ENCODE measurements around the gene TMEM54.

The TMEM54 gene

DNA sequence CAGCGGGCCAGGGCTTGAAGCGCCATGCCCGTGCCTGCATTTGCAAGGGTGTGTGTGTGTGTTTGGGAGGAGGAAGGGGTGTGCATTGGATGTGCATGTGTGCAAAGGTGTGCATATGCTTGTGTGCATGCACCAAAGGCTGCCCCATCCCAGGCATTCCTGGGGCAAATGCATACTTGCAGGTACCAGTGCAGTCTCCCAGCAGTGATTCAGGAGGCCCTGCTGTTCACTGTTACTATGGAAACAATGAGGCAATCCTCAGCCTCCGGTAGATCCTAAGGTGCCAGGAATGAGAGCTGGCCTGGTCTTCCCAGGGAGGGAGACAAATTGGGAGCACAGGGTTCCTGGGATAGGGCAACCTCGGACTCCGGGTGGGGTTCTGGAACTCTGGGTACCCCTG is 23.0 kb downstream of the TMEM54 start:
- no peak for DNase-seq (ENCODE audit: low read depth in 1 of 2, low spot score in 1 of 2)
- TF ChIP-seq SPI1 (IDR thresholded peaks at IDR 0.05; ENCODE audit: borderline replicate concordance, low read depth) (no peak), GABPA (IDR thresholded peaks at IDR 0.05; ENCODE audit: low read depth) (no peak), CTCF (IDR thresholded peaks at IDR 0.05; ENCODE audit: insufficient read depth, low read length) (no peak), REST (IDR thresholded peaks at IDR 0.05; ENCODE audit: insufficient replicate concordance, low read depth) (no peak), POLR2AphosphoS5 (IDR thresholded peaks at IDR 0.05; ENCODE audit: low read depth) (no peak)
- peaks cover 9% of the 10 kb centered on the region for H3K27me3 ChIP-seq (ENCODE audit: insufficient read depth, poor library complexity, severe bottlenecking)
- no peak overlapping the region for H3K27ac ChIP-seq (replicated peaks)
- no peak overlapping the region for H3K4me3 ChIP-seq (replicated peaks; ENCODE audit: insufficient read depth, low read length)

DNA sequence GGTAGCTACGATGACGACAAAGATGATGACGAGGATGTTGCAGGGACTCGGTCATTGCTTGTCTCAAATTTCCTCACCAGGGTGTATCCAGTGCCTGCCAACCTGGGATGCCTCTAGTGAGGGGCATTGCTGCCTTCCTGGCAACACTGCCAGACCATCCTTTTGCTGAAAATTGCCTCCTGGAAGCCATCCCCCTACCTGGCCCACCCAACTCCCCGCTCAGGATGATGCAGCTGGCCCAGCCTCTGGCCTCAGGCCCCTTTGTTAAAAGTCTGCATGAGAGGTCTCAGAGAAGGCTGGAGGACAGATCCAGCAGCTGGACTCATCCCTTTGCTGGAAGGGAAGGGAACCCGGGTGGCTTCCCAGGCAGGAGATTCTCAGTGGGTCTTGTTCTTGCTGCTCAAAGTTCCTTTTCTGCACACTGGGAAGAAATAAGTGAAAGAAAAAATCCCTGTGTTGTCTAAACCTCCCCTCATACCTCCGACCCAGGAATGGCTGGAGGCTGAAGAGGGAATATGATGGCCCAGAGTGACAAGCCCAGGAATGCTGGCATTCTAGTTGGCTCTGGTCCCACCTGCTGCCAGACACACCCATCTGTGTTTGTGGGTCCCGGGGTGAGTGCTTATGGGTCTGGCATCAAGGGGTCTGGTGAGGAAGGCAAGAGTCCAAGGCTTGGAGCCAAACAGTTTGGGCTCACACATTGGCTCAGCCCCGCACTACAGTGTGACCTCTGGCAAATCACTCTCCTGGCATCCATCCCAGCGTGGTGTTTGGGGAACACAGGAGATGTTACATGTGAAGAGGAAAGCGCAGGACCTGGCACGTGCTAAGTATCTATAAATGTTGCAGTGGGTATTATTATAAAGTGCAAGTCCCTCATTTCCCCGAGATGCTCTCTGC is 23.7 kb downstream of the TMEM54 start:
- H3K27me3 ChIP-seq (ENCODE audit: insufficient read depth, poor library complexity, severe bottlenecking), result peaks cover 15% of the 10 kb centered on the region
- TF ChIP-seq CTCF (IDR thresholded peaks at IDR 0.05; ENCODE audit: insufficient read depth, low read length) (no peak), POLR2AphosphoS5 (IDR thresholded peaks at IDR 0.05; ENCODE audit: low read depth) (no peak), GABPA (IDR thresholded peaks at IDR 0.05; ENCODE audit: low read depth) (no peak), SPI1 (IDR thresholded peaks at IDR 0.05; ENCODE audit: borderline replicate concordance, low read depth) (no peak), REST (IDR thresholded peaks at IDR 0.05; ENCODE audit: insufficient replicate concordance, low read depth) (no peak)
- H3K4me3 ChIP-seq (replicated peaks; ENCODE audit: insufficient read depth, low read length), result no peak overlapping the region
- DNase-seq (ENCODE audit: low read depth in 1 of 2, low spot score in 1 of 2), result no peak
- no peak overlapping the region for H3K27ac ChIP-seq (replicated peaks)

DNA sequence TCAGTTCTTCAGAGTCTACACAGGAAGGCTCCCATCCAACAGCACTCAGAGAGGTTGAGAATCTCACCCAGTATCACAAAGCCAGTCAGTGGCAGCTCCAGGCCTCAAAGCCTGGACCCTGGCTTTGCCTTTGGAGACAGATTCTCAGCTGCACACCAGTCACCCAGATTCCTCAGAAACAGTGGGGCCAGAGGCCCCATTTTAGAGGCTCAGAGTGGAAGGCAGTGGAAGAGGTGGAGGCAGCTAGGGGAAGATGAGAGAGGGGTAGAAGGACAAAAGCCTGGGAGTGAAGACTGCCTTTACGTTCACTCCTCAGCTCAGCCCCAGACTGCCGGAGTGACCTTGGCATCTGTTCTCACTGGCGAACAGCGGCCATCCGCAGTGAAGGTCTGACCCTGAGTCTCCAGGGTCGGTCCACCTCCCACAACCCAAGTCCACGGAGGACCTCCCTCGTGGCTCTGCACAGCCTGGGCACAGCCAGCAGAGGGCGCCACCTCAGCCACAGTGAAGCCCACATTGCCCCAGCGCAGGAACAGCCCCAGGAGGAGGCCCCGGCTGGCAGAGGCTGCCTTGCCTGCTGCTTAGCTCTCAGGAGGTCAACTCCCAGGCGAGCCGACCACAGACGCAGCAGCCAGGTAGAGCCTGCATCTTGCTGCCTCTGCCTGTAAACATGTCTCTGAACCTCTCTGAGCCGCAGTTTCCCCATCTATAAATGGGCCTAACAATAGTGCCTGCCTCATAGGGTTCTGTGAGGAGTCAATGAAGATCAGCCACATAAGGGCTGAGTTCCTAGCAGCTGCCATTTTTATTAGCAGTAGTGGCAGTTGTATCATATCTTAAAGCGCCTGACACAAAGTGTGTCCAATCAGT is 24.6 kb downstream of the TMEM54 start:
- TF ChIP-seq POLR2AphosphoS5 (IDR thresholded peaks at IDR 0.05; ENCODE audit: low read depth), result no peak
- no peak for TF ChIP-seq REST (IDR thresholded peaks at IDR 0.05; ENCODE audit: insufficient replicate concordance, low read depth)
- TF ChIP-seq GABPA (IDR thresholded peaks at IDR 0.05; ENCODE audit: low read depth), result no peak
- TF ChIP-seq CTCF (IDR thresholded peaks at IDR 0.05; ENCODE audit: insufficient read depth, low read length), result peak; percentile 85
- no peak for TF ChIP-seq SPI1 (IDR thresholded peaks at IDR 0.05; ENCODE audit: borderline replicate concordance, low read depth)
- peak in 1 of 2 experiments; percentile 61 for DNase-seq (ENCODE audit: low read depth in 1 of 2, low spot score in 1 of 2)
- H3K4me3 ChIP-seq (replicated peaks; ENCODE audit: insufficient read depth, low read length), result no peak overlapping the region
- no peak overlapping the region for H3K27ac ChIP-seq (replicated peaks)
- H3K27me3 ChIP-seq (ENCODE audit: insufficient read depth, poor library complexity, severe bottlenecking), result peaks cover 22% of the 10 kb centered on the region
